Measurements from ENCODE around the gene ZNF709.

- TF ChIP-seq SUZ12 (IDR thresholded peaks at IDR 0.05; ENCODE audit: extremely low read depth, insufficient read depth, insufficient read length) = no peak
- TF ChIP-seq YY1 (IDR thresholded peaks at IDR 0.05; ENCODE audit: insufficient read depth, insufficient read length) = no peak
- TF ChIP-seq ZNF274 (IDR thresholded peaks at IDR 0.05; ENCODE audit: low read depth, low read length) = no peak
Observed at GRCh38 chr19:12440541-12441316, 43.9 kb downstream of the ZNF709 start, which contains the start of gene ZNF443.
